Sigmoid colon (tissue), 4 donors: ENCODE data around the gene HS3ST3B1.

Experiments used
- EP300 ChIP-seq, 4 donors: sonication (generic); formaldehyde crosslinking; IDR thresholded peaks; one replicate each; pipeline ENCODE4 v1.6.1; 2017; ENCODE audit warnings: antibody characterized with exemption in 4 of 4
- POLR2A ChIP-seq, 2 donors: fragments of 450-650 bp; IDR thresholded peaks; one replicate each; pipeline ENCODE4 v1.6.1; 2016; ENCODE audit warnings: antibody characterized with exemption in 2 of 2, mild to moderate bottlenecking in 2 of 2, moderate library complexity in 2 of 2
- POLR2AphosphoS5 ChIP-seq, 4 donors: sonication (generic); formaldehyde crosslinking; IDR thresholded peaks; one replicate each; pipeline ENCODE4 v1.6.1; 2017; ENCODE audit warnings: antibody characterized with exemption in 4 of 4
- TF ChIP-seq, protein P1 (sequence below), 4 experiments: fragments of 450-650 bp in 3 of 4; fragments of 200-600 bp in 1 of 4; IDR thresholded peaks; one replicate each; pipeline ENCODE4 v1.5.1; 2016 to 2019; ENCODE audit warnings: antibody characterized with exemption in 4 of 4, mild to moderate bottlenecking in 3 of 4, moderate library complexity in 2 of 4

DNA sequence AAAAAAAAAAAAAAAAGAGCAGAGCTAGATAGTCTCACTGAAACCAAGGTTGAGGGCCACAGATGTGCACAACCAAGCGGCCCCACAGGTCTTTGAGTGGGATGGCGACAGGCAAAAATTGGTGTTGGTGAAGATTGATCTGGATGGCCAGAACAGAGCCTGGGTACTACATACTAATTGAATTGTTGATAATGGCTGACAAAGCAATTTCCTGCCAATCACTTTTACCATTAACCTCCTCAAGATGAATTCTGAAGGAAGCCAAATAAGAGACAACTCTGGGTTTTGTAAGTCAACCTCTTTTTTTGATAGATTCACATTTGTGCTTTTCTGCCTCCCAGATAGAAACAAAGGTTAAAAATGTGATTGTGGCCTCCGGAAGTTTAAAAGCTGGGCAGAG is 19.4 kb upstream of the HS3ST3B1 start:
- TF ChIP-seq EP300 (IDR thresholded peaks at IDR 0.05) = no peak
- no peak for TF ChIP-seq POLR2AphosphoS5 (IDR thresholded peaks at IDR 0.05)
- TF ChIP-seq, protein P1, sequence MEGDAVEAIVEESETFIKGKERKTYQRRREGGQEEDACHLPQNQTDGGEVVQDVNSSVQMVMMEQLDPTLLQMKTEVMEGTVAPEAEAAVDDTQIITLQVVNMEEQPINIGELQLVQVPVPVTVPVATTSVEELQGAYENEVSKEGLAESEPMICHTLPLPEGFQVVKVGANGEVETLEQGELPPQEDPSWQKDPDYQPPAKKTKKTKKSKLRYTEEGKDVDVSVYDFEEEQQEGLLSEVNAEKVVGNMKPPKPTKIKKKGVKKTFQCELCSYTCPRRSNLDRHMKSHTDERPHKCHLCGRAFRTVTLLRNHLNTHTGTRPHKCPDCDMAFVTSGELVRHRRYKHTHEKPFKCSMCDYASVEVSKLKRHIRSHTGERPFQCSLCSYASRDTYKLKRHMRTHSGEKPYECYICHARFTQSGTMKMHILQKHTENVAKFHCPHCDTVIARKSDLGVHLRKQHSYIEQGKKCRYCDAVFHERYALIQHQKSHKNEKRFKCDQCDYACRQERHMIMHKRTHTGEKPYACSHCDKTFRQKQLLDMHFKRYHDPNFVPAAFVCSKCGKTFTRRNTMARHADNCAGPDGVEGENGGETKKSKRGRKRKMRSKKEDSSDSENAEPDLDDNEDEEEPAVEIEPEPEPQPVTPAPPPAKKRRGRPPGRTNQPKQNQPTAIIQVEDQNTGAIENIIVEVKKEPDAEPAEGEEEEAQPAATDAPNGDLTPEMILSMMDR (IDR thresholded peaks at IDR 0.05) = no peak
- no peak for TF ChIP-seq POLR2A (IDR thresholded peaks at IDR 0.05)
